Karpas-422 (cell line): ENCODE results near the gene NTSR2. TPM values are rescaled to one million over a fixed set of nuclear protein-coding genes. Genes with fewer than 3 reads are reported as not detected.

ENCODE experiments used
- DNase-seq: peaks from one replicate; pipeline ENCODE4 v3.0.0-alpha.2; 2015
- H2AFZ ChIP-seq: fragments of 200-600 bp; sonication (generic); 2 replicates; pipeline ENCODE4 v1.6.1; 2014; ENCODE audit warnings: antibody characterized with exemption, low read length, mixed read lengths
- H3K27ac ChIP-seq: fragments of 200-600 bp; sonication (generic); 2 replicates; pipeline ENCODE4 v1.5.1; 2014; ENCODE audit warnings: mild to moderate bottlenecking, low read length, moderate library complexity
- H3K27me3 ChIP-seq: fragments of 200-600 bp; sonication (generic); 2 replicates; pipeline ENCODE4 v1.6.1; 2014; ENCODE audit warnings: low read length, mixed read lengths
- H3K36me3 ChIP-seq: fragments of 200-600 bp; sonication (generic); 2 replicates; pipeline ENCODE4 v1.6.1; 2014; ENCODE audit warnings: low read length, mixed read lengths; ENCODE audit not compliant: insufficient read depth
- H3K4me1 ChIP-seq: fragments of 200-600 bp; sonication (generic); 2 replicates; pipeline ENCODE4 v1.6.1; 2014; ENCODE audit warnings: mild to moderate bottlenecking, low read length, mixed read lengths
- H3K4me2 ChIP-seq: fragments of 200-600 bp; sonication (generic); 2 replicates; pipeline ENCODE4 v1.6.1; 2014; ENCODE audit warnings: low read length, low read depth, mild to moderate bottlenecking; ENCODE audit not compliant: poor library complexity, severe bottlenecking
- H3K4me3 ChIP-seq: fragments of 200-600 bp; sonication (generic); 2 replicates; pipeline ENCODE4 v1.5.1; 2014; ENCODE audit warnings: mild to moderate bottlenecking, antibody characterized with exemption, low read length, mixed read lengths
- H3K79me2 ChIP-seq: fragments of 200-600 bp; sonication (generic); 2 replicates; pipeline ENCODE4 v1.6.1; 2014; ENCODE audit warnings: mild to moderate bottlenecking, low read length, mixed read lengths
- H3K9ac ChIP-seq: fragments of 200-600 bp; sonication (generic); 2 replicates; pipeline ENCODE4 v1.6.0; 2014; ENCODE audit warnings: low read length
- H3K9me2 ChIP-seq: fragments of 200-600 bp; sonication (generic), shearing (Covaris generic); replicated peaks from 2 replicates; pipeline ENCODE4 v1.6.0; 2014; ENCODE audit warnings: mild to moderate bottlenecking, low read length, moderate library complexity; ENCODE audit not compliant: insufficient read depth
- H3K9me3 ChIP-seq: fragments of 300-700, 200-600 bp; sonication (generic); 2 replicates; pipeline ENCODE4 v1.6.1; 2014; ENCODE audit warnings: low read length, mixed read lengths
- H4K20me1 ChIP-seq: fragments of 200-600 bp; sonication (generic); 2 replicates; pipeline ENCODE4 v1.6.1; 2014; ENCODE audit warnings: mild to moderate bottlenecking, antibody characterized with exemption, low read length, low read depth; ENCODE audit not compliant: insufficient read depth
- total RNA-seq: library from RNA; depleted of rRNA; stranded (reverse); fragments of >200 nt; shearing (Covaris generic); gene quantifications from 2 replicates; pipeline ENCODE4 v1.2.3, GENCODE V29; 2014; ENCODE audit warnings: low replicate concordance

The NTSR2 gene
- total RNA-seq, 1 experiment from 2014 or later: not detected

DNA sequence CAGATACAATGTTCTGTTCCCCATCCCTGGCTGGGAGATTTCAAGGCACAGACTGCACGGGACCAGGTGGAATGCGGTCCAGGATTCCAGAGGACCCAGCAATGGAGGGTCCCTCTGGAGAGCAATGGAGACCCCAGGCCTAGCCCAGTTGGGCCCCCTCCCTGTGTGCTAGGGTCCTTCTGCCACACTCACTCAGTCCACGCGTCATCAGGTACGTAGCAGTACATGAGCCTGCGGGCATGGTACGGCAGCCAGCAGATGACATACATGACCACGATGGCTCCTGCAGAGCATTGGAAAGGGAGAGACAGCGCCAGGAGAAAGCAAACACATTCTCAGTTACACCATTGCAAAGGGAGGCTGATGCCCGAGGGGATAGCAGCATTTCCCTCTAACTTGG, 10.1 kb downstream of the NTSR2 start:
- no peak overlapping the region for H3K4me3 ChIP-seq
- no peak overlapping the region for H3K9ac ChIP-seq
- no peak for DNase-seq
- H2AFZ ChIP-seq: no peak overlapping the region
- no peaks in the 10 kb centered on the region for H3K27me3 ChIP-seq
- H3K4me1 ChIP-seq: no peaks in the 10 kb centered on the region
- peaks cover 5% of the 10 kb centered on the region for H3K9me3 ChIP-seq
- no peaks in the 10 kb centered on the region for H3K9me2 ChIP-seq
- H3K27ac ChIP-seq: no peak overlapping the region
- H3K79me2 ChIP-seq: no peaks in the 10 kb centered on the region
- H3K4me2 ChIP-seq: no peak overlapping the region
- no peaks in the 10 kb centered on the region for H3K36me3 ChIP-seq
- H4K20me1 ChIP-seq: no peaks in the 10 kb centered on the region

DNA sequence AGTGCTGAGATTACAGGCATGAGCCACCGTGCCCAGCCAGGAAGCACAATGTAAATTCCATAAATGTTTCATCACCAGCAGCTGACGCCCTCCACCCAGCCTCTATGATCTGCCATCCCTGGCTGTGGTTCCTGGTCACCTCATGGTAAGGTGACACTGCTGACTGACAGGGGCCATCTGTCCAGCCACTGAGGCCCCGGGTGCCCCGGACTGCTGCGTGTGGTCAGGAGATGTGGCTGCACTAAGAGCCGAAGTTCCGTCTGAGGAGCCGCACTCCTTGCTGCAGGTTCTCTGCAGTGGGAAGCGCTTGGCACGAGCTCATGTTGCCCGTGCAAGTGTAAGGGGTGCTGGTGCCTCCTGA, 10.9 kb downstream of the NTSR2 start:
- no peaks in the 10 kb centered on the region for H3K27me3 ChIP-seq
- H3K36me3 ChIP-seq: no peaks in the 10 kb centered on the region
- no peak overlapping the region for H3K4me3 ChIP-seq
- no peak overlapping the region for H3K4me2 ChIP-seq
- H3K9me2 ChIP-seq: no peaks in the 10 kb centered on the region
- H3K79me2 ChIP-seq: no peaks in the 10 kb centered on the region
- H4K20me1 ChIP-seq: no peaks in the 10 kb centered on the region
- no peak overlapping the region for H3K9ac ChIP-seq
- no peak overlapping the region for H2AFZ ChIP-seq
- no peak for DNase-seq
- no peak overlapping the region for H3K27ac ChIP-seq
- no peaks in the 10 kb centered on the region for H3K4me1 ChIP-seq
- H3K9me3 ChIP-seq: peaks cover 5% of the 10 kb centered on the region

- Histone ChIP-seq H2AFZ (no peak overlapping the region), H3K79me2 (no peaks in the 10 kb centered on the region), H3K9me2 (no peaks in the 10 kb centered on the region), H3K27ac (no peak overlapping the region), H3K9me3 (peaks cover 5% of the 10 kb centered on the region), H3K9ac (no peak overlapping the region), H3K27me3 (no peaks in the 10 kb centered on the region), H3K4me1 (no peaks in the 10 kb centered on the region), H4K20me1 (no peaks in the 10 kb centered on the region), H3K36me3 (no peaks in the 10 kb centered on the region), H3K4me3 (no peak overlapping the region), H3K4me2 (no peak overlapping the region)
- DNase-seq: no peak
Measured at GRCh38 chr2:11658208-11659114, 11.5 kb downstream of the NTSR2 start.

GRCh38 chr2:11657646-11658045, 12.3 kb downstream of the NTSR2 start:
- H3K9me2 ChIP-seq: no peaks in the 10 kb centered on the region
- no peak overlapping the region for H3K4me2 ChIP-seq

GRCh38 chr2:11657195-11657594, 12.8 kb downstream of the NTSR2 start:
- Histone ChIP-seq H3K27ac (no peak overlapping the region), H3K4me1 (no peaks in the 10 kb centered on the region), H3K79me2 (no peaks in the 10 kb centered on the region), H3K27me3 (no peaks in the 10 kb centered on the region), H2AFZ (no peak overlapping the region), H4K20me1 (no peaks in the 10 kb centered on the region), H3K4me3 (no peak overlapping the region), H3K36me3 (no peaks in the 10 kb centered on the region), H3K9me3 (no peaks in the 10 kb centered on the region), H3K4me2 (no peak overlapping the region), H3K9ac (no peak overlapping the region), H3K9me2 (no peaks in the 10 kb centered on the region)
- DNase-seq: no peak

More at GRCh38 chr2:11657646-11658045, 12.3 kb downstream of the NTSR2 start:
- H3K9me3 ChIP-seq: no peaks in the 10 kb centered on the region
- H3K79me2 ChIP-seq: no peaks in the 10 kb centered on the region
- no peaks in the 10 kb centered on the region for H3K27me3 ChIP-seq
- no peak overlapping the region for H2AFZ ChIP-seq
- H3K27ac ChIP-seq: no peak overlapping the region
- no peak overlapping the region for H3K9ac ChIP-seq
- no peak for DNase-seq
- no peak overlapping the region for H3K4me3 ChIP-seq
- no peaks in the 10 kb centered on the region for H4K20me1 ChIP-seq
- H3K36me3 ChIP-seq: no peaks in the 10 kb centered on the region
- H3K4me1 ChIP-seq: no peaks in the 10 kb centered on the region

DNA sequence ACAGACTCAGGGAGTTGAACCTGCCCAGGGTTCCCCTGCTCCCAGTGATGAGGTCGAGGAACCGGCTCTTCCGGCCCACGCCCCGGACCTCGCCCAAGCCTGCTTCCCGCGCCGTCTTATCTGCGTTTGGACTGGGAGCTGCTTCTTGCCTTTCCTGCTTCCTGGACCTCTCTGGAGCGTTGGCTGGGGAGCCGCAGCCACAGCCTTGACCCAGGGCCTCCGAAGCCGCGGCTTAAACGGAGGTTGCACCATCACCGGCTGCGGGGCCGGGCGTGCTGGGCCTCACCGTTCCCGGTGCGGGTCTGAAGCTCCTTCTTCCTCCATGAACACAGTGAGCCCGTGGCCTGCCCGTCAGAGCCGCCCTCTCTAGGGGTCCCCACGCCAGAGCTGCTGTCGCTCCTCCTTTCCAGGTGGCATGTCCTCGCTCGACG, 13.3 kb downstream of the NTSR2 start:
- Histone ChIP-seq H3K4me1 (no peaks in the 10 kb centered on the region), H3K79me2 (no peaks in the 10 kb centered on the region), H3K36me3 (no peaks in the 10 kb centered on the region), H3K27me3 (no peaks in the 10 kb centered on the region), H3K9me2 (no peaks in the 10 kb centered on the region), H3K27ac (no peak overlapping the region), H4K20me1 (no peaks in the 10 kb centered on the region), H3K9me3 (no peaks in the 10 kb centered on the region), H3K4me3 (no peak overlapping the region), H3K9ac (no peak overlapping the region), H2AFZ (no peak overlapping the region), H3K4me2 (no peak overlapping the region)
- DNase-seq: no peak

DNA sequence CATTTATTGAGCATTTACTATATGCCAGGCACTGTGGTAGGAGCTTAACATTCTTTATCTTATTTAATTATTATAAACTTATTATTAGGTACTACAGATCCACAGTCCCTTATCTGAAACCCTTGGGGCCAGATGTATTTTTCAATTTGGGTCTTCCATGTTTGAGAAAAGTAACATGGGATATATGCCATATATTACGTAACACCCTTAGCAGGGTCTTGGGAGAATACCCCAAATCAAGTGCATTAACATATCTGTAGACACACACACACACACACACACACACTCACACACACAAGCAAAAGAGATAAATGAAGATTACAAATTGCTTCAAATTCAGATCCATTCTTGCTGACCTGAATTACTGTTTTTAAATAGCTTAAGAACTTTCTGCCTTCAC, 13.7 kb downstream of the NTSR2 start:
- Histone ChIP-seq H3K36me3 (no peaks in the 10 kb centered on the region), H3K79me2 (no peaks in the 10 kb centered on the region), H3K27me3 (no peaks in the 10 kb centered on the region), H3K4me3 (no peak overlapping the region), H3K9ac (no peak overlapping the region), H3K4me1 (no peaks in the 10 kb centered on the region), H3K9me3 (no peaks in the 10 kb centered on the region), H2AFZ (no peak overlapping the region), H3K4me2 (no peak overlapping the region), H3K27ac (no peak overlapping the region), H4K20me1 (no peaks in the 10 kb centered on the region), H3K9me2 (no peaks in the 10 kb centered on the region)
- no peak for DNase-seq

DNA sequence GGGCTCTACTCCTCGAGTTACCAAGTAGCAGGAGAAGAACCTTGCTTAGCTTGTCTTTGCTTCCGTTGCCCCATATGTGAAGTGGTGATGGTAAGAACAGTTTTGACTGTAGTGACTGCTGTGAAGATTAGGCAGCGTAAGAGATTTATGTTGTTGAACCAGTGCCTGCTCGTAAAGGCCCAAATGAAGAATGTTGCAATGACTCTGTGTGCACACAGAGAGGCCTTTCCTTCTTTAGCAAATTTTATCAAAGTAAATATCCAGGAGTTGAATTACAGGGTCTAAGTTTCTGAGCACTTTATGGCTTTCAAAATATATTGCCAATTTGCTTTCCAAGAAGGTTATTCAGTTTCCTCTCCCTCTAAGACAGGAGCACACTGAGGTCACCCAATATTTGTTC, 14.5 kb downstream of the NTSR2 start:
- H3K9ac ChIP-seq: no peak overlapping the region
- no peaks in the 10 kb centered on the region for H3K9me2 ChIP-seq
- no peak overlapping the region for H3K4me2 ChIP-seq
- H3K36me3 ChIP-seq: no peaks in the 10 kb centered on the region
- no peaks in the 10 kb centered on the region for H3K79me2 ChIP-seq
- DNase-seq: no peak
- no peaks in the 10 kb centered on the region for H3K27me3 ChIP-seq
- H3K27ac ChIP-seq: no peak overlapping the region
- no peaks in the 10 kb centered on the region for H3K9me3 ChIP-seq
- H3K4me1 ChIP-seq: no peaks in the 10 kb centered on the region
- no peak overlapping the region for H3K4me3 ChIP-seq
- H4K20me1 ChIP-seq: no peaks in the 10 kb centered on the region
- no peak overlapping the region for H2AFZ ChIP-seq
